ENCODE measurements around the gene CLCN5.

DNA sequence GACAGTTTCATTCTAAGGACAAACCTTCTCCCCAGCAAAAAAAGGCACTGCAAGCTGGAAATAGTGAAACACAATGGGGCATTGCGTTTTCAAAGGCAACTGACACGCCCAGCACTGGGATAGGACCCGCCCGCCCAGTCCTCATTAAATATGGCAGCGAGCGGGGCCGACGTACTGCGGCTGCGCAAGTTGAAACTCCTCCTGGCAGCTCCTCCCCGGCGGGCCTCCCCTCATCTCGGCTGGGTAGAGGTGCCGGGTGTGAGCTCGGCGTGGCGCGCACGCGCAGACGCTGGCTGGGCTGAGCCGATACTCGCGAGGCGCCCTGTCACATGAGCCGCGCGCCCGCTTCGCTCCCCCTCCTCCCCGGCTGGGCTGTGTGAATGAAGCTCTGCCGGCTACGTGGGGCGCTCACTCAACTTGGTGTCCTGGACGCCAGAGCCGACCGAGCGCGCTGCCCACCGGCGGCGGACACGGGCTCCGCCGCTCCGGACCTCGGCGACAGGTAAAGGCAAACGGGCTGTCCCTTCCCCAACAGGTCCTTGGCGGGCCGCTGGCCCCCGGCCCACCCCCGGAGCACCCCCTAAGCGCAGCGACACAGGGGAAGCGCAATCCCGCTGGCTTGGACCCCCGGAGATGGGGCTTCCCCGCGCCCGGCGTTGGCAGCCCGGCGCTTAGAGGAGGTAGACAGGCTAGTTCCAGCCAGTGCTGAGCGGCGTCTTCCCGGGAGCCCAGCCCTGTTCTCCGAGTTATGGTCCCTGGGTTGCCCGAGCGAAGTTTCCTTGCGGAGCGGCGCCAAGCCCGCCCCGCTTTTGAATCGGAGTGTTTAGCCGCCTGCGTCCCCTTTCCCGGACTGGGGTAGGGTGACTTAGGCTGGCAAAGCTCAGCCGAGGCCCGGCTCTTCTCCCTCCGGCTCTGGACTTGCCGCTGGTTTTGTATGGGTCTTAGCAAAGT is at the start of gene CLCN5:
- TF ChIP-seq, protein P1, sequence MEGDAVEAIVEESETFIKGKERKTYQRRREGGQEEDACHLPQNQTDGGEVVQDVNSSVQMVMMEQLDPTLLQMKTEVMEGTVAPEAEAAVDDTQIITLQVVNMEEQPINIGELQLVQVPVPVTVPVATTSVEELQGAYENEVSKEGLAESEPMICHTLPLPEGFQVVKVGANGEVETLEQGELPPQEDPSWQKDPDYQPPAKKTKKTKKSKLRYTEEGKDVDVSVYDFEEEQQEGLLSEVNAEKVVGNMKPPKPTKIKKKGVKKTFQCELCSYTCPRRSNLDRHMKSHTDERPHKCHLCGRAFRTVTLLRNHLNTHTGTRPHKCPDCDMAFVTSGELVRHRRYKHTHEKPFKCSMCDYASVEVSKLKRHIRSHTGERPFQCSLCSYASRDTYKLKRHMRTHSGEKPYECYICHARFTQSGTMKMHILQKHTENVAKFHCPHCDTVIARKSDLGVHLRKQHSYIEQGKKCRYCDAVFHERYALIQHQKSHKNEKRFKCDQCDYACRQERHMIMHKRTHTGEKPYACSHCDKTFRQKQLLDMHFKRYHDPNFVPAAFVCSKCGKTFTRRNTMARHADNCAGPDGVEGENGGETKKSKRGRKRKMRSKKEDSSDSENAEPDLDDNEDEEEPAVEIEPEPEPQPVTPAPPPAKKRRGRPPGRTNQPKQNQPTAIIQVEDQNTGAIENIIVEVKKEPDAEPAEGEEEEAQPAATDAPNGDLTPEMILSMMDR (IDR thresholded peaks at IDR 0.05) = no peak
- peak; percentile 88 for TF ChIP-seq POLR2AphosphoS5 (IDR thresholded peaks at IDR 0.05)

Data from prostate gland (tissue), 2 donors.